ENCODE measurements around the gene TLR9.
A peak's percentile ranks its signal among the peaks of the same experiment; 100 is the strongest.

TLR9 gene

DNA sequence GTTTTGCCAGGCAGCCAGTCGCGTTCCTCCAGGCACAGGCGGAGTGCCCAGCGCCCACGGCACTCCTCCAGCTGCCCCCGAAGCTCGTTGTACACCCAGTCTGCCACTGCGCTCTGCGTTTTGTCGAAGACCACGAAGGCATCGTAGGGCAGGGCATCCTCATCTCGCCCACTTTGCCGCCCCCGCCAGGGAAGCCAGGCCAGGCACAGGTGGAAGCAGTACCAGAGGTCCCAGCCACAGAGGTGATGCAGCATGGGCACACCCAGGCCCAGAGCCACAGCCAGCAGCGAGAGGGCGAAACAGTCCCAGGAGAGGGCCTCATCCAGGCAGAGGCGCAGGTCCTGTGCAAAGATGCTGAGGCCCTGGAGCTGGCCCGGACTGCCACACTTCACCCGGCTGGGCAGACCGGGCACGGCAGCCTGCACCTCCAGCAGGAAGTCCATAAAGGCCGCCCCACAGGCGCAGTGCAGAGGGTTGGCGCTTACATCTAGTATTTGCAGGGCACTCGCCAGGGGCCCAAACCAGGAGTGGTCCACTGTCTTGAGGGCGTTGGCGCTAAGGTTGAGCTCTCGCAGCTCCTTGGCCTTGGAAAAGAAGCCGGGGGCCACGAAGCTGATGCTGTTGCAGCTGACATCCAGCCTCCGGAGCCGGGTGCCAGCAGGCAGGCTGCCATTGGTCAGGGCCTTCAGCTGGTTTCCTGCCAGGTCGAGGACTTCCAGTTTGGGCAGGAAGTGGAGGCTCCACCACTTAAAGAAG, 3.7 kb downstream of the TLR9 start:
- TF ChIP-seq, protein P1, sequence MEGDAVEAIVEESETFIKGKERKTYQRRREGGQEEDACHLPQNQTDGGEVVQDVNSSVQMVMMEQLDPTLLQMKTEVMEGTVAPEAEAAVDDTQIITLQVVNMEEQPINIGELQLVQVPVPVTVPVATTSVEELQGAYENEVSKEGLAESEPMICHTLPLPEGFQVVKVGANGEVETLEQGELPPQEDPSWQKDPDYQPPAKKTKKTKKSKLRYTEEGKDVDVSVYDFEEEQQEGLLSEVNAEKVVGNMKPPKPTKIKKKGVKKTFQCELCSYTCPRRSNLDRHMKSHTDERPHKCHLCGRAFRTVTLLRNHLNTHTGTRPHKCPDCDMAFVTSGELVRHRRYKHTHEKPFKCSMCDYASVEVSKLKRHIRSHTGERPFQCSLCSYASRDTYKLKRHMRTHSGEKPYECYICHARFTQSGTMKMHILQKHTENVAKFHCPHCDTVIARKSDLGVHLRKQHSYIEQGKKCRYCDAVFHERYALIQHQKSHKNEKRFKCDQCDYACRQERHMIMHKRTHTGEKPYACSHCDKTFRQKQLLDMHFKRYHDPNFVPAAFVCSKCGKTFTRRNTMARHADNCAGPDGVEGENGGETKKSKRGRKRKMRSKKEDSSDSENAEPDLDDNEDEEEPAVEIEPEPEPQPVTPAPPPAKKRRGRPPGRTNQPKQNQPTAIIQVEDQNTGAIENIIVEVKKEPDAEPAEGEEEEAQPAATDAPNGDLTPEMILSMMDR (IDR thresholded peaks at IDR 0.05; ENCODE audit: low read depth, low read length), result no peak
- no peak overlapping the region for H3K4me3 ChIP-seq (ENCODE audit: low read depth, low read length)
- DNase-seq (ENCODE audit: low read depth, low spot score), result no peak
- in situ Hi-C loops (cut with HindIII; ENCODE audit: low sequenced_read_pairs), result no loop called here

DNA sequence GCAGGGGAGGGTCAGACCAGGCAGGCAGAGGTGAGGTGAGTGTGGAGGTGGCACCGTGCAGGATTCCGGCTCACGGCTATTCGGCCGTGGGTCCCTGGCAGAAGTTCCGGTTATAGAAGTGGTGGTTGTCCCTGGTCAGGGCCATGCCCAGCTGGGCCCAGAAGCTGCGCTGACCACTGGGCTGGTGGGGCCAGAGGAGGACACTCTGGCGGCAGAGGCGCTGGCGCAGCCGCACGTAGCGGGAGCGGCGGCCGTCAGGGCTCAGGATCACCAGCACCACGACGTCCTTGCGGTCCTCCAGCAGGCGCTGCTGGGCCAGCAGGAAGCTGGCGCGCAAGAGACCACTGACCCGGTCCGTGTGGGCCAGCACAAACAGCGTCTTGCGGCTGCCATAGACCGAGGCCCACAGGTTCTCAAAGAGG, 4.3 kb downstream of the TLR9 start:
- TF ChIP-seq, protein P1 (IDR thresholded peaks at IDR 0.05; ENCODE audit: low read depth, low read length), result no peak
- in situ Hi-C loops (cut with HindIII; ENCODE audit: low sequenced_read_pairs), result no loop called here
- DNase-seq (ENCODE audit: low read depth, low spot score), result no peak
- no peak overlapping the region for H3K4me3 ChIP-seq (ENCODE audit: low read depth, low read length)

DNA sequence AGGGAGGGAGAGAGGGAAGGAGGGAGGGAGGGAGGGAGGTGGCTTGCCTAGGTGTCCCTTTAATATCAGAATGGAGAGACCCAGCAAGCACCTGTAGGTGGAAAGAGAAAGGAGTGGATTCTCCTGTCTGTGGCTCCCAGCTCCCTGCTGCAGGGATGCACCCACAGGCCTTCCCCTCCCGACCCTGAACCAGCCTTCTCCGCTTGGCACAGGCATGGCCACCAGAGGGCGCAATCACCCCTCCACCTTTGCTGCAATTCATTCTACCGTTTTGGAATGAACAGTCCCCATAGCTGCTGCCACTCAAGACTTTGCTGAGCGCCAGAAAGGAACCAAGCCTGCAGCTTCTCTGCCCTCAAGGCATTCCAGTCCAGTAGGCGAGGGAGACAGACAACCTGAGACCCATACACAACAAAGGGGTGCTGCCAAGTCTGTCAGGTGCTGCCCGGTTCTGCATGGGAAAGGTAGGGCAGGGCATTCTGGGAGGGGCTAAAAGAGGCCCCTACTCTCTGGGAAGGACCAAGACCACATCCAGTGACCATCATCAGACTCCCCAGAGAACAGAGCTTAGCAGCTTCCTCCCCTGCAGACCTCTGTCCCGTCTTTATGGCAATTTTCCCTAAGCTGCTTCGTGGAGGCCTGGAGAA, 4.9 kb downstream of the TLR9 start:
- in situ Hi-C loops (cut with HindIII; ENCODE audit: low sequenced_read_pairs), result no loop called here
- TF ChIP-seq, protein P1 (IDR thresholded peaks at IDR 0.05; ENCODE audit: low read depth, low read length), result peak; percentile 97
- DNase-seq (ENCODE audit: low read depth, low spot score), result peak; percentile 62
- no peak overlapping the region for H3K4me3 ChIP-seq (ENCODE audit: low read depth, low read length)

DNA sequence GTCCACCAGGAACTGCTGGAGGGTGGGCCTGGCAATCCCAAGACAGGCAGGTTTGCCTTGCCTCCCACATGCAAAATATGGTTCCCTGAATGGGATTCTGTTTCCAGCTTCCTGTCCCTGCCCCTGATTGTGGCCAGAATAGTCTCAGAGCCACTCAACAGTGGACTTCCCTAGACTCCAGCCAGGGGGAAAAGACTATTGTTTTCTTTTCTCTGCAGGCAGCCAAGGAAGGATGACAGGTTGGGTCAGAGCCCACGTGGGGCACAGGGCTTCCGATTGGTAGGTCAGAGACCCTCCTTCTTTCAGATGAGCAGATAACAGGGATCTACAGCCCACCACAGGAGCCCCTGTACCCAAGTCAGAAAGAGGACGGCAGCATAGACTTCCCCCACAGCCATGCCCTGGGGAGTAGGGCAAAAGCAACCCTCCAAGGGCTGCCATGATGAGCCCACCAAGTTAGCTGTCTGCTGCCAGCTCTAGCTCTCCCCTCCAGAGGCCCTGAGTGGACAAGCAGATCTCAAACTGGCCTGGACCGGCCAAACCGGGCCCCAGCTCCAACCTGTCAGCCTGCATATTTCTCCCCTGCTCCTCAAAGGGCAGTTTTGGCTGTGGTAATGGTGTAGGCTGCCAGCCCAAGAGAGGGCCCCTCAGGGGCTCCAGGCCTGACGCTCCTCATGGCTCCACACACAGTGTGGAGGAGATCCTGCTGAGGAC, 6.4 kb downstream of the TLR9 start:
- in situ Hi-C loops (cut with HindIII; ENCODE audit: low sequenced_read_pairs), result no loop called here
- DNase-seq (ENCODE audit: low read depth, low spot score), result no peak
- no peak overlapping the region for H3K4me3 ChIP-seq (ENCODE audit: low read depth, low read length)
- TF ChIP-seq, protein P1 (IDR thresholded peaks at IDR 0.05; ENCODE audit: low read depth, low read length), result no peak

DNA sequence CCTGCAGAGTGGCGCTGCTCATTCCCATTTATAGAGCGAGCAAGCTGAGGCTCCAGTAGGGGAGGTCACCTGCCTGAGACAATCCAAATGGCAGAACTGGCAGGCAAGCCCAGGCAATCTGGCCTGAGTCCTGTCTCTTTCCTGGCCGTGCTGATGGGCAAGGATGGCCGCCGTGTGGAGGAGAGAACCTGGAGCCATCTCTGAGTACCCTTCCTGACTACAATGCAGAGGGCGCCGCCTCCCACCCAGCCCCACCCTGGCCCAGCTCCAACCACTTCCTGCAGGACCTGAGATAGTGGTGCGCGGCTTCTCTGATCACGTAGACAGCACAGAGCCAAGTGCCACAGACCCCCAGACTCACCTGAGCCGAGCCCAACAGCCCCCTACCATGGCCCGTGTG, 7.0 kb downstream of the TLR9 start:
- TF ChIP-seq, protein P1 (IDR thresholded peaks at IDR 0.05; ENCODE audit: low read depth, low read length), result no peak
- no peak for DNase-seq (ENCODE audit: low read depth, low spot score)
- in situ Hi-C loops (cut with HindIII; ENCODE audit: low sequenced_read_pairs), result no loop called here
- no peak overlapping the region for H3K4me3 ChIP-seq (ENCODE audit: low read depth, low read length)

DNA sequence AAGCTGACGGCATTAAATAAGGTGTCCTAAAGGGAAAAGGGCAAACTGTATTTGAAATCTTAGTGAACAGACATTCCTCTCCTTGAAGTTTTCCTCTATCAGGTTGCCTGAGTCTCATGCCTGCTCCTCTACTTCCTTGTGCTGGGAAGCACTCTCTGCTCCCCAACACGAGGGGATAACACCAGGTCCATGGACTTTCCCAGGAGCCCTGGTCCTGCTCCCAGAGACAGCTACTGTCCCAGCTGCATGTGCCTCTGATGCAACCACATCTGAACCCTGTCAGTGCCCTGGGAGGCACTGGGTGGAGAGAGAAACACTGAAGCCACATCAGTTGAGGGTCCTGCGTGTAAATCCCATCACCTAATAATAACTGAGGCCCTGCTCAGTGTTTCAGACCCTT, 7.4 kb downstream of the TLR9 start:
- H3K4me3 ChIP-seq (ENCODE audit: low read depth, low read length), result no peak overlapping the region

More for the DNA sequence above, 7.4 kb downstream of the TLR9 start:
- no peak for DNase-seq (ENCODE audit: low read depth, low spot score)
- in situ Hi-C loops (cut with HindIII; ENCODE audit: low sequenced_read_pairs), result no loop called here
- TF ChIP-seq, protein P1 (IDR thresholded peaks at IDR 0.05; ENCODE audit: low read depth, low read length), result no peak

All from astrocyte of the spinal cord (primary cell).